GM18517 (cell line): ENCODE results near the gene HSH2D.

ENCODE experiments used
- ATAC-seq: cut with Tn5 transposase; IDR thresholded peaks from one replicate; pipeline ENCODE4 v1.9.1; 2021; ENCODE audit warnings: mild to moderate bottlenecking, moderate library complexity; ENCODE audit not compliant: unreplicated experiment

Gene HSH2D

GRCh38 chr19:16191216-16191908 is 47.9 kb downstream of the HSH2D start:
- no peak for ATAC-seq

GRCh38 chr19:16193466-16193865 is 50.0 kb downstream of the HSH2D start:
- ATAC-seq: no peak

- ATAC-seq: no peak
Observed at GRCh38 chr19:16197188-16197621, 53.7 kb downstream of the HSH2D start.

GRCh38 chr19:16197622-16198369 is 54.3 kb downstream of the HSH2D start, which contains the start of gene AP1M1:
Gene AP1M1 (plus strand): TSS chr19:16197911. CDS start chr19:16198027, 116 bp downstream.
- ATAC-seq: peak; percentile 78

GRCh38 chr19:16198370-16198651 is 54.8 kb downstream of the HSH2D start:
- no peak for ATAC-seq

GRCh38 chr19:16199275-16199932 is 55.9 kb downstream of the HSH2D start:
- ATAC-seq: no peak

GRCh38 chr19:16200038-16201010 is 56.8 kb downstream of the HSH2D start:
- no peak for ATAC-seq

- ATAC-seq: no peak
Observed at GRCh38 chr19:16201011-16201391, 57.5 kb downstream of the HSH2D start.

GRCh38 chr19:16202320-16203255 is 59.1 kb downstream of the HSH2D start:
- no peak for ATAC-seq

- ATAC-seq: no peak
Observed at GRCh38 chr19:16203256-16204004, 59.9 kb downstream of the HSH2D start.

- no peak for ATAC-seq
Observed at GRCh38 chr19:16204005-16204294, 60.5 kb downstream of the HSH2D start.

GRCh38 chr19:16205205-16206045 is 61.9 kb downstream of the HSH2D start:
- ATAC-seq: no peak

- ATAC-seq: no peak
Observed at GRCh38 chr19:16206046-16206605, 62.6 kb downstream of the HSH2D start.

GRCh38 chr19:16206637-16207036 is 63.2 kb downstream of the HSH2D start:
- ATAC-seq: no peak

GRCh38 chr19:16207063-16207462 is 63.6 kb downstream of the HSH2D start:
- ATAC-seq: no peak

- ATAC-seq: no peak
Observed at GRCh38 chr19:16207490-16208025, 64.1 kb downstream of the HSH2D start.
